AG10803 (cell line): ENCODE measurements around the gene SHISA3.

Experiments used
- DNase-seq: peaks from one replicate; pipeline ENCODE4 v3.0.0; 2010; ENCODE audit warnings: low read depth
- H3K4me3 ChIP-seq: 2 replicates; pipeline ENCODE4 v1.5.1; 2011; ENCODE audit warnings: mild to moderate bottlenecking, low read length, control low read depth
- CTCF ChIP-seq: conservative IDR thresholded peaks from 2 replicates; pipeline ENCODE4 v1.5.1; 2011; ENCODE audit warnings: mild to moderate bottlenecking, low read length, control low read depth, inconsistent platforms

SHISA3 gene

GRCh38 chr4:42440083-42440482 is 42.8 kb downstream of the SHISA3 start:
- TF ChIP-seq CTCF, result no peak
- no peak overlapping the region for H3K4me3 ChIP-seq
- no peak for DNase-seq

- no peak overlapping the region for H3K4me3 ChIP-seq
- no peak for TF ChIP-seq CTCF
- no peak for DNase-seq
These were observed 45.3 kb downstream of the SHISA3 start for GRCh38 chr4:42442601-42443000.

- DNase-seq, result no peak
- no peak for TF ChIP-seq CTCF
- H3K4me3 ChIP-seq, result no peak overlapping the region
These were observed 47.8 kb downstream of the SHISA3 start for GRCh38 chr4:42445038-42445437.

- no peak overlapping the region for H3K4me3 ChIP-seq
- no peak for DNase-seq
- TF ChIP-seq CTCF, result no peak
These were observed 49.5 kb downstream of the SHISA3 start for GRCh38 chr4:42446823-42447222.
